NCI-H82 treated with DMSO at 0.1 percent for 48 hours (cell line): ENCODE results near the gene DLST.

Experiments
- DNase-seq: peaks from one replicate; lab custom pipeline; 2025; ENCODE audit not compliant: unreplicated experiment; lab: John Stamatoyannopoulos, UW

Gene DLST

DNA sequence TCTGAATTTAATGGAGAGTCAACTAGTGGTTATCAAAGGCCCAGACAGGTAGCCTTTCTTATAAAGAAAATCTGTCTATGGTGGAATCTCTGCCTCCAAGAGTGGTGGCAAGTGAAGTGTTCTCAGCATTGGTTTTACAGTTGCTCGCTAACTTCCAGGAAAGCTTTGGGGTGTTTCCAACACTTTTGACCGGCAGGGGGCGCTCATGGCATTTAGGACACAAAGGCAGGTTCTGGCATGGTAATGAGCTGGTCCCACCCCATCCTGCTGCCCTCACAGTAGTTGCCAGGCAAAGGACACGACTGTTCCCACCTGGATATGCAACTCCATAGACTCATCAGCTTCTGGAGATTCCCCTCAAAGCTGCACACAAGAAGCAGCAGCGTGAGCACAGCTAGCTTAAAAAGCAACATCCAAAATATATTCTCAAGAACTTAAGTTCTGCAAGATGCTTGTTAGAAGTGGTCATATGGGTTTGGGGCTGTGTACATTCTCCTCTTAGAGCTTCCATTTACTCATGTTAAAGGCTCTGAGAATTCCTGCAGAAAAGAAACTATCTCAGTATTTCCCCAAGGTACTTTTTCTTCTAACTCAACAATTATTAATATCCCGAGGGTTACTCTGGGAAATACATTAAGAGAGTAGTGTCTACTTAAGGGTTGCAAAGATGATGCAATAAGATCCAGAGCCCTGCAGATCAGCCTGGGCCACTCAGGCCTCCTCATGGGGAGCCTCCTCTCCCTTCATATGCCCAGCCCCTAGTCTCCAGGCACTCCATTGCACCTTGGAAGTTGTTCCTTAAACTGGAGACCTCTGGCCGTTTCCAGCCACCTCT lies 20.6 kb upstream of the DLST start:
- peak; percentile 53 for DNase-seq

DNA sequence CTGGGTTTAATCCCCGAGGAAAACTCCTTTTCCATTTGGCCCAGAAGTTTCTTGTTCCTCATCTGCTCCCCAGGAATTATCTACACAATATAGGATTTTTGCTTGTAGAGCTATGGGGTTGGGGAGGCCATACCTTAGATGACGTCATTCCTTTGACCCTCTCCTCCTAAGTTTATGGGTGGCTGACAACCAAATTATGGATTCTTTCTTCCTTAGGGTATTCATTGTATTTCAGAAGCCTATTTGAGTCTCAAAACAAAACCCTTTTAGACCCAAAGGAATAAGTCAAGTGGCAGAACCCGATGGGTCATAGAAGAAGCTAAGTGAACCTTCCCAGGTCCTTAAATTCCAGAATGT lies 20.0 kb upstream of the DLST start:
- DNase-seq: no peak

DNA sequence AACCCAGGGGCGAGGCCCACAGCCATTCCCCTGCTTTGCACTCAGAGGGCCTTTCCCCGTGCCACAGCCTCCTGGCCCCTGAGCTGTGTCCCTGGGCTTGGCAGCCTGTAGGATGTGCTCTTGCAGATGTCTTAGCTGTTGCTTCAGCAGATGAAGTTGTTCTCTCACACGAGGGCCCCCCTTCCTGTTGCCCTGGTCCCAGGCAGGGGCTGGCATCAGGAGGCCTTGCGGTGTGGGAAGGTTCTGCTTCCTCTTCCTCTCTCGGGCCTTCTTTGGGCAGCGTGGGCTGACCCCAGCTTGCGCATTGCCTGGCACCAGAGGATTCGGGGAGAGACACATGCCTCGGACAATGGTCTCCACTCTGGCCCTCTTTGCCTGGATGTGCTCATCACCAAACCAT lies 18.4 kb upstream of the DLST start:
- no peak for DNase-seq

DNA sequence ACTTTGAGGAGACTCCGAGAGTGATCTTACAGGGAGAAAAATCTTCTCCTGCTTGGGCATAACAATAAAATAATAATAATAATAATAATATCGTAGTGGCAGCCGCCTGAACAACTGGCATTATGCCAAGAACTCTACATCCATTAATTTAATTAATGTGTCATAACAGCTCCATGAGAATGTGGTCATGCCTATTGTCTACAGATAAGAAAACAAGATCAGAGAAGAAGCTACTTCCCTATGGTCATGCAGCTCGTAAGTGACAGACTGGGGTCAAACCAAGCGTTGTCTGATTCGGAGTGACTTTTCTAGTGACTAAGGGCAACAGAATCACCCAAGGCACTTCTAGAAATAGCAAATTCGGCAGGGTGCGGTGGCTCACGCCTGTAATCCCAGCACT lies 17.5 kb upstream of the DLST start:
- DNase-seq: no peak

- DNase-seq: no peak
Measured at GRCh38 chr14:74865156-74865555, 16.6 kb upstream of the DLST start.

DNA sequence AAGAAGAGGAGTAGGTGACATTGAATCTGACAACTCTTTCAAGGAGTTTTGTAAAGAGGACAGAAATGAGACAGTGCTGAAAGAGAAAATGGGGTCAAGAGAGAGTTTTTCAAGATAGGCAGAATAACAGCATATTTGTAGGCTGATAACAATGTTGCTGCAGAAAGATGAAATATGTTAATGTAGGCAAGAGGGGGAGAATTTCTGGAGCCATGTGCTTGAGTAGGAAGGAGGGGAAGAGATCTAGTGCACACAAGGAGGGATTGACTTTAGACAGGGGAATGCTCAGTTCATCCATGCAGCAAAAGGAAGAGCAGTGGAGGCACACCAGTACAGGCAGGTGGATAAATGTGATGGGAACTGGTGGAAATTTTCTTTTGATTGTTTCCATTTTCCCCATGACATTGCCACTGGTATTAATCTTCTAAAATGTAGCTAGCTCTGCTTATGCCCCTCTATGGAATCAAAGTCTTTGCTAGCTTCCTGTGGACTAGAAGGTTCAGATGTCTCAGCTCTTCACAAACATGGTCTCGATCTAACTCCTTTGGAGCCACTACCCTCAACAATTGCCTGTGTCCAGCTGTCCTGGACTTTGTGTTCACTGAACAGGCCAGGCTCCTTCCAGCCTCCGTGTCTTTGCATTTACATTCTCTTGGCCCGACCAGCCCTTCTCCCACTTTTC lies 14.9 kb upstream of the DLST start:
- no peak for DNase-seq

DNA sequence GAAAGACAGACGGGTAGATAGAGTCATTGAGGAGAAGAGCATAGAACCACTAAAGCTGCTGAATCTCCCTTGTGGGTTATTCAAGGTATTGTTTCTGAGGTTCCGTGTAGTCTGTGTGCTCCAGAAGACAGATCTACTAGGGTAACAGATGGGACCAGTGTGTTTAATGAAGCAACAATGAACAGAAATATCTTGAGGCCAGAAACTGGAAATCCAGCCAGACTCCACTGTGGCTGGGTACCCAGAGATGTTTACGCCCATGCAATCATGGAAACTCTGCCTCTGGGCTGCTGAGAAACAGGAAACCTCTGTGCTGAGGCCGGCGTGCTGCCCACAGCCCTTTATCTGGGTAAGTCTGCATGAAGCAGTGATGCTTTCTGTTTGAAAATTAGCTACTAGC lies 14.0 kb upstream of the DLST start:
- no peak for DNase-seq

DNA sequence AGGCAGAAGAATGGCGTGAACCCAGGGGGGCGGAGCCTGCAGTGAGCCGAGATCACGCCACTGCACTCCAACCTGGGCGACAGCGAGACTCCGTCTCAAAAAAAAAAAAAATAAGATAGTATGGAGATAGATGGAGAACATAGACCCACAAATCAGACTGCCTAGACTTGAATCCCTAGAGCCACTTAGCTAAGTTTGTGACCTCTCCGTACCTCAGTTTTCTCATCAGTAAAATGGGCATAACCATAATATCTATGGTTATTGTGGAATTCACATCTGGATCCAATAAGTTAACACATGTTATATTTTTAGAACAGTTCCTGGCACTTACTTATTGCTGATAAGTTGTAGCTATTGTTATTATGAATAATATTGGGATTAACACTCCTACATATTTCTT lies 13.0 kb upstream of the DLST start:
- DNase-seq: no peak

GRCh38 chr14:74871819-74872218 lies 9.9 kb upstream of the DLST start:
- DNase-seq: no peak

DNA sequence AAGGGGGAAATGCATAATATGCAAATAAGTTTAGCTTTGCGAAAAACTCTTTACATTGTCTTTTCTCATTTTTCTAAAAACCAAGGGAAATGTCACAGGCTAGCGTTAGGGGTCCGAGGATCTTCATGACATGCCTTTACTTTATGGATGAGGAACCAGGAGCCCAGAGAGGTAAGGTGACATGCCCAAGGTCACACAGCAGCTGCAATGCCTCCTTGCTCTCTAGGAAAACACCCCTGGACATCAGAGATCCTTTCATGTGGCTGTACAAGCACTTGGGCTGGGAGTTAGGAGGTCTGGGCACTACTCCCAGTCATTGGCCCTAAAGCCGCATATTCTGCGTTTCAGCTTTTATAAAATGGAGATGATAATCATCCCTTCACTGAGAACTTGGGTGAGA lies 6.5 kb upstream of the DLST start:
- no peak for DNase-seq

DNA sequence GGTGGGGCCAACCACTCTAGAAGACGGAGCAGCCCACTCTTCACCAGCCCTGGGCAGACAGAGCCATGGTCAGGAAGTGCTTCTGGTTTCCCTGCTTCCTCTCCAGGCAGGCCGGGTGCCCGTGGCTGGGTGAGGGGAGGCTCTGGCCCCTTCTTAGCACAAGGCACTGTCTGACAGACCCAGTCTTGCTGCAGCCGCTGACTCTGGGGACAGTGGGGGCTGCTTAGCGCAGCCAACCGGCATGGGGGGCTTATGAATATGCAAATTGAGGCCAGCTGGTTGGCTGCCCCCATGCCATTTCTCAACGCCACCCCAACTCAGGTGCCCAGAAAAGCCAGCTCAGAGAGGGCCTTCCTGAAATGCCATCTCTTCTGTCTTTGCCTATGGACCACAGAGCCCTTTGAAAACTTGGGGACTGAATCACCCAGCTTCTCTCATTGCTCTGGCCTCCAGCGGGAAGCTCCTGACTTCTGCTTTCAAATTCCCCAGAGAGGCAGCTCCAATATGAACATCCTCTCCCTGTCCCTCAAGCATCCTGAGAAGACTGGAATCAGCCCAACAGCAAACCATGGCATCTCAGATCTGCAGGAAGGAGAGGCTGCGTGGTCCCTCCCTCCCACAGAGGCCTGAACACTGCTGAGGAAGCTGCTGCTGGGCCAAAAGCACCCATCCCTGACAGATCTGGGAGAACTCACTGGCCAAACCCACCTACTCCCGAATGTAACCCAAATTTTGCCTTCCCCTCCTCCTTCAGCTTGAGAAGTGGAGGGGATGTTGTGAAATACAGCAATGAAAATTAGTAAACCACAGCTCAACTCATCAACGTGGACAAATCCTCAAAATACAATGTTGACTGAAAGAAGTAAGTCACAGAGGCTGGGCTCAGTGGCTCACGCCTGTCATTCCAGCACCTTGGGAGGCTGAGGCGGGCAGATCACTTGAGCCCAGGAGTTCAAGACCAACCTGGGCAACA lies 5.5 kb upstream of the DLST start, which contains the start of gene PROX2:
Gene PROX2, minus strand, starts transcription at position 205 of the 973 bp plus-strand sequence. CDS start 12,311 bp downstream, outside the sequence.
- DNase-seq: no peak

DNA sequence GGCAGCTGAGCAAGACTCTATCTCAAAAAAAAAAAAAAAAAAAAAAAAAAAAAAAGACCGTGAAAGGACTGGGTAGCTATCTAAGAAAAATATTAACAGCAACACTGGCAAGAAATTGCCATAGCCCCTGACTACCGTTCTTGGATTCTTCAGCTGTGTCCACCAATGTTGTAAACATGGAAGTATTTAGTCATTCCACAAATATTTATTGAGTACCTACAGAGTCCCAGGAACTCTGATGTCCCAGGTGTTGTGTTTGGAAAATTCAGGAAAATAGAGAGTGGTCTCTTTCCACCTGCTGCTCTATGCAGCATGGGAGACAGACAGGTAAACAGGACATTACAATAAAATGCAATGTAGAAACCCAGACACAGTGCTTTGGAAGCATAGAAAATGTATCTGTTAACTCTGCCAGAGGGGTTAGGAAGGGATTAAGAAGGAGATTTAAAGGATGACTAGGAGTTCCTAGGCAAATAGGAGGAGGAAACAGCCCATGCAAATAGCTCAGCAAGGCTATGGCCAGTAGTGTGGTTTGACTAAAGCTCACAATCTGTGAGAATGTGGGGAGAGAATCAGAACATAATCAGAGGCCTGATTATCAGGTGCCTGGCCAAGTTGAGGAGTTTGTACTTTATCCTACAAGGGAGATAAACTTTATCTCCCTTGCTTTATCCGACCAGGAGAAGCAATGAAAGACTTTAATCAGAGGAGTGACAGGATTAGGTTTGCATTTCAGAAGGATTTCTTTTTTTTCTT lies 2.1 kb upstream of the DLST start:
- peak; percentile 32 for DNase-seq

- DNase-seq: no peak
Measured at GRCh38 chr14:74882103-74882920, 596 bp downstream of the DLST start.

GRCh38 chr14:74886001-74886400 lies 4.3 kb downstream of the DLST start:
- DNase-seq: no peak

GRCh38 chr14:74888164-74889158 lies 6.7 kb downstream of the DLST start:
- DNase-seq: no peak

- no peak for DNase-seq
Measured at GRCh38 chr14:74890262-74890661, 8.5 kb downstream of the DLST start.

- DNase-seq: no peak
Measured at GRCh38 chr14:74891870-74892269, 10.2 kb downstream of the DLST start.

- no peak for DNase-seq
Measured at GRCh38 chr14:74892745-74893144, 11.0 kb downstream of the DLST start.
